ENCODE results near the gene IRF2.
A peak's percentile ranks its signal among the peaks of the same experiment; 100 is the strongest.

Gene IRF2

GRCh38 chr4:184474263-184475095 is at the start of gene IRF2:
Gene IRF2, minus strand, starts transcription at chr4:184474550. Its CDS starts 45,486 bp downstream, at chr4:184429064.
- DNase-seq: peak; percentile 99

GRCh38 chr4:184515606-184516005 is 41.3 kb upstream of the IRF2 start:
- no peak for DNase-seq

GRCh38 chr4:184514121-184514988 is 40.0 kb upstream of the IRF2 start:
- peak; percentile 73 for DNase-seq

GRCh38 chr4:184513802-184514120 is 39.4 kb upstream of the IRF2 start:
- DNase-seq: no peak

- DNase-seq: no peak
Observed at GRCh38 chr4:184511156-184511555, 36.8 kb upstream of the IRF2 start.

GRCh38 chr4:184510401-184510800 is 36.1 kb upstream of the IRF2 start:
- no peak for DNase-seq

GRCh38 chr4:184506527-184507121 is 32.3 kb upstream of the IRF2 start:
- peak; percentile 13 for DNase-seq

- DNase-seq: no peak
Observed at GRCh38 chr4:184504385-184504784, 30.0 kb upstream of the IRF2 start.

- no peak for DNase-seq
Observed at GRCh38 chr4:184503869-184504300, 29.5 kb upstream of the IRF2 start.

GRCh38 chr4:184500748-184501589 is 26.6 kb upstream of the IRF2 start:
- DNase-seq: no peak

- no peak for DNase-seq
Observed at GRCh38 chr4:184499996-184500395, 25.6 kb upstream of the IRF2 start.

GRCh38 chr4:184498598-184498997 is 24.2 kb upstream of the IRF2 start:
- no peak for DNase-seq

- DNase-seq: no peak
Observed at GRCh38 chr4:184489771-184490170, 15.4 kb upstream of the IRF2 start.

GRCh38 chr4:184487503-184487902 is 13.2 kb upstream of the IRF2 start:
- DNase-seq: no peak

GRCh38 chr4:184485279-184485678 is 10.9 kb upstream of the IRF2 start:
- DNase-seq: no peak

- no peak for DNase-seq
Observed at GRCh38 chr4:184481544-184481943, 7.2 kb upstream of the IRF2 start.

- DNase-seq: no peak
Observed at GRCh38 chr4:184479516-184479950, 5.2 kb upstream of the IRF2 start.

- no peak for DNase-seq
Observed at GRCh38 chr4:184477201-184477999, 3.0 kb upstream of the IRF2 start.

- DNase-seq: no peak
Observed at GRCh38 chr4:184476695-184477094, 2.3 kb upstream of the IRF2 start.

GRCh38 chr4:184475498-184475897 is 1.1 kb upstream of the IRF2 start:
- no peak for DNase-seq

GRCh38 chr4:184475096-184475461 is 729 bp upstream of the IRF2 start:
- peak; percentile 84 for DNase-seq

All from OCI-M1 (cell line).